ENCODE measurements around the gene RGS9. TPM values are rescaled to one million over a fixed set of nuclear protein-coding genes. Genes with fewer than 3 reads are reported as not detected.

The RGS9 gene
- total RNA-seq, 1 donor from 2014 or later, result 8.1 TPM

DNA sequence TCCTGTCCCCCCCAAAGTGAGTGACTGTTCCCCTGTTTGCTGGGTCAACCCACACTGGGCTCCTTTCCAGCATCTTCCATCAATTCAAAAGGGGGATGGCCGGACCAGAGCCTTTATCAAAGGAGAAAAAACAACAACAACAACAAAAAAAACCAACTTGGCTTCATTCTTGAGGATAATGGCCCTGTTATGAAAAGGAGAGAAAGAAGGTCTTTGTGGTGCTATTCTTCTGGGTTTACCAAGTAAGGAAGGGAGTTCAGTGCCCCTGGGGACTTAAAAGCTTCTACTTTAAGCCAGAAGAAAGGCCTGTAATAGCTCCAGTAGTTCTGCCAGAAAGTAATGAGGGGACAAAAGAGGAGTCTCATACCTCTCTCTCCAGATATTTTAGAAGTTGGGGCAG lies 71.5 kb downstream of the RGS9 start:
- H3K36me3 ChIP-seq, result no peaks in the 10 kb centered on the region
- H3K4me3 ChIP-seq, result no peak overlapping the region
- H3K27me3 ChIP-seq, result no peaks in the 10 kb centered on the region
- DNase-seq (ENCODE audit: extremely low spot score in 2 of 2), result no peak
- no peak overlapping the region for H3K27ac ChIP-seq
- TF ChIP-seq, protein P1, sequence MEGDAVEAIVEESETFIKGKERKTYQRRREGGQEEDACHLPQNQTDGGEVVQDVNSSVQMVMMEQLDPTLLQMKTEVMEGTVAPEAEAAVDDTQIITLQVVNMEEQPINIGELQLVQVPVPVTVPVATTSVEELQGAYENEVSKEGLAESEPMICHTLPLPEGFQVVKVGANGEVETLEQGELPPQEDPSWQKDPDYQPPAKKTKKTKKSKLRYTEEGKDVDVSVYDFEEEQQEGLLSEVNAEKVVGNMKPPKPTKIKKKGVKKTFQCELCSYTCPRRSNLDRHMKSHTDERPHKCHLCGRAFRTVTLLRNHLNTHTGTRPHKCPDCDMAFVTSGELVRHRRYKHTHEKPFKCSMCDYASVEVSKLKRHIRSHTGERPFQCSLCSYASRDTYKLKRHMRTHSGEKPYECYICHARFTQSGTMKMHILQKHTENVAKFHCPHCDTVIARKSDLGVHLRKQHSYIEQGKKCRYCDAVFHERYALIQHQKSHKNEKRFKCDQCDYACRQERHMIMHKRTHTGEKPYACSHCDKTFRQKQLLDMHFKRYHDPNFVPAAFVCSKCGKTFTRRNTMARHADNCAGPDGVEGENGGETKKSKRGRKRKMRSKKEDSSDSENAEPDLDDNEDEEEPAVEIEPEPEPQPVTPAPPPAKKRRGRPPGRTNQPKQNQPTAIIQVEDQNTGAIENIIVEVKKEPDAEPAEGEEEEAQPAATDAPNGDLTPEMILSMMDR (IDR thresholded peaks at IDR 0.05), result no peak
- TF ChIP-seq POLR2AphosphoS5 (IDR thresholded peaks at IDR 0.05; ENCODE audit: insufficient read depth in 1 of 2, low read depth in 1 of 2) (no peak), POLR2A (IDR thresholded peaks at IDR 0.05) (no peak)
- intact Hi-C loops (cut with DNase I), result no loop called here
- H3K4me1 ChIP-seq, result no peaks in the 10 kb centered on the region
- no peaks in the 10 kb centered on the region for H3K9me3 ChIP-seq

GRCh38 chr17:65218261-65218660 lies 81.1 kb downstream of the RGS9 start:
- TF ChIP-seq, protein P1 (IDR thresholded peaks at IDR 0.05), result no peak
- TF ChIP-seq POLR2A (IDR thresholded peaks at IDR 0.05), result no peak
- TF ChIP-seq POLR2AphosphoS5 (IDR thresholded peaks at IDR 0.05; ENCODE audit: insufficient read depth in 1 of 2, low read depth in 1 of 2), result no peak
- H3K27me3 ChIP-seq, result no peaks in the 10 kb centered on the region
- H3K9me3 ChIP-seq, result no peaks in the 10 kb centered on the region
- no peaks in the 10 kb centered on the region for H3K4me1 ChIP-seq
- intact Hi-C loops (cut with DNase I), result no loop called here
- no peak overlapping the region for H3K27ac ChIP-seq
- H3K4me3 ChIP-seq, result no peak overlapping the region
- DNase-seq (ENCODE audit: extremely low spot score in 2 of 2), result no peak
- no peaks in the 10 kb centered on the region for H3K36me3 ChIP-seq

DNA sequence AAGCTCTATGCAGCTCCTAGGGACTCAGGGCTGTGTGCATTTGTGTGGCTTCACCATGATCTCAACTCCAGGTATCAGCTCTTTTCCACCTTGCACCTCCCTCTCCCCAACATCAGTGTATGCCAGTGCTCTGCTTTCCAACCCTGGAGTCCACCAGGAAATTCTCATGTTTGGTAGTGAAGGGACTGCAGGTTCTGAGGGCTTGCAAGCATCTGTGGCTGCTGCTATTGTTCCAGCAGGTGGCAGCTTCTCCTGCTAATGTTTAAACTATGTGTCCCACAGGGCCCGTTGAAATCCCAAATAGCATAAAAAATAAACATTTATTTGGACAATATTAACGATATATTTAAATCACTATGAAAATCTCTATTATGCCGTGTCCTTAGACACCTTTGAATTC lies 82.0 kb downstream of the RGS9 start:
- DNase-seq (ENCODE audit: extremely low spot score in 2 of 2), result no peak
- TF ChIP-seq POLR2AphosphoS5 (IDR thresholded peaks at IDR 0.05; ENCODE audit: insufficient read depth in 1 of 2, low read depth in 1 of 2) (no peak), POLR2A (IDR thresholded peaks at IDR 0.05) (no peak)
- Histone ChIP-seq H3K27ac (no peak overlapping the region), H3K9me3 (no peaks in the 10 kb centered on the region), H3K4me3 (no peak overlapping the region), H3K4me1 (no peaks in the 10 kb centered on the region), H3K27me3 (no peaks in the 10 kb centered on the region), H3K36me3 (no peaks in the 10 kb centered on the region)
- intact Hi-C loops (cut with DNase I), result no loop called here

GRCh38 chr17:65219707-65220106 lies 82.5 kb downstream of the RGS9 start:
- Histone ChIP-seq H3K4me1 (no peaks in the 10 kb centered on the region), H3K9me3 (no peaks in the 10 kb centered on the region), H3K27me3 (no peaks in the 10 kb centered on the region), H3K36me3 (no peaks in the 10 kb centered on the region), H3K4me3 (no peak overlapping the region), H3K27ac (no peak overlapping the region)
- no peak for DNase-seq (ENCODE audit: extremely low spot score in 2 of 2)
- intact Hi-C loops (cut with DNase I), result no loop called here
- no peak for TF ChIP-seq POLR2AphosphoS5 (IDR thresholded peaks at IDR 0.05; ENCODE audit: insufficient read depth in 1 of 2, low read depth in 1 of 2)
- TF ChIP-seq, protein P1 (IDR thresholded peaks at IDR 0.05), result no peak
- no peak for TF ChIP-seq POLR2A (IDR thresholded peaks at IDR 0.05)

GRCh38 chr17:65220732-65221131 lies 83.6 kb downstream of the RGS9 start:
- no peaks in the 10 kb centered on the region for H3K36me3 ChIP-seq
- H3K4me1 ChIP-seq, result no peaks in the 10 kb centered on the region
- H3K4me3 ChIP-seq, result no peak overlapping the region
- DNase-seq (ENCODE audit: extremely low spot score in 2 of 2), result no peak
- no peak overlapping the region for H3K27ac ChIP-seq
- no peaks in the 10 kb centered on the region for H3K27me3 ChIP-seq
- intact Hi-C loops (cut with DNase I), result no loop called here
- TF ChIP-seq, protein P1 (IDR thresholded peaks at IDR 0.05), result no peak
- no peak for TF ChIP-seq POLR2AphosphoS5 (IDR thresholded peaks at IDR 0.05; ENCODE audit: insufficient read depth in 1 of 2, low read depth in 1 of 2)
- TF ChIP-seq POLR2A (IDR thresholded peaks at IDR 0.05), result no peak
- H3K9me3 ChIP-seq, result no peaks in the 10 kb centered on the region

Measured in vagina (tissue), 2 donors.